SK-N-SH treated with all-trans-retinoic acid at 6 μM for 48 hours (cell line): ENCODE results near the gene ACKR3.

Experiments used
- ARNTL ChIP-seq: fragments of 450-650 bp; formaldehyde crosslinking; IDR thresholded peaks from 2 replicates; pipeline ENCODE4 v1.5.0; 2020; ENCODE audit warnings: low read depth, mild to moderate bottlenecking, moderate library complexity, borderline replicate concordance
- CREB5 ChIP-seq: fragments of 250-450 bp; sonication (Bioruptor Pico); IDR thresholded peaks from 2 replicates; pipeline ENCODE4 v1.5.1; 2020; ENCODE audit warnings: low read depth, mild to moderate bottlenecking, moderate library complexity
- CSDC2 ChIP-seq: fragments of 250-450 bp; sonication (Bioruptor Pico); IDR thresholded peaks from 2 replicates; pipeline ENCODE4 v1.5.0; 2020; ENCODE audit warnings: mild to moderate bottlenecking, moderate library complexity
- OSR1 ChIP-seq: fragments of 250-450 bp; sonication (Bioruptor Pico); IDR thresholded peaks from 2 replicates; pipeline ENCODE4 v1.8.0; 2022; ENCODE audit warnings: moderate library complexity, mild to moderate bottlenecking, inconsistent platforms
- RARB ChIP-seq: fragments of 250-450 bp; sonication (Bioruptor Pico); IDR thresholded peaks from 2 replicates; pipeline ENCODE4 v1.8.0; 2021; ENCODE audit warnings: mild to moderate bottlenecking, moderate library complexity
- TCF4 ChIP-seq: fragments of 250-450 bp; sonication (Bioruptor Pico); IDR thresholded peaks from 2 replicates; pipeline ENCODE4 v1.8.0; 2021; ENCODE audit warnings: mild to moderate bottlenecking, moderate library complexity, borderline replicate concordance
- ZFP30 ChIP-seq: fragments of 450-650 bp; formaldehyde crosslinking; IDR thresholded peaks from 2 replicates; pipeline ENCODE4 v1.5.0; 2022; ENCODE audit warnings: mild to moderate bottlenecking, moderate library complexity
- ZNF70 ChIP-seq: fragments of 450-650 bp; formaldehyde crosslinking; IDR thresholded peaks from 2 replicates; pipeline ENCODE4 v1.5.0; 2020; ENCODE audit warnings: mild to moderate bottlenecking, moderate library complexity

- TF ChIP-seq CREB5 (CRISPR knock-in tag) = no peak
- no peak for TF ChIP-seq CSDC2 (CRISPR knock-in tag)
- TF ChIP-seq RARB (CRISPR knock-in tag) = no peak
- TF ChIP-seq OSR1 = no peak
- TF ChIP-seq ZNF70 (CRISPR knock-in tag) = no peak
- TF ChIP-seq ZFP30 (CRISPR knock-in tag) = no peak
- no peak for TF ChIP-seq ARNTL (CRISPR knock-in tag)
- no peak for TF ChIP-seq TCF4
Measured at GRCh38 chr2:236561874-236562273, 7.8 kb upstream of the ACKR3 start.
